ENCODE results near the gene KRTAP19-6.

DNA sequence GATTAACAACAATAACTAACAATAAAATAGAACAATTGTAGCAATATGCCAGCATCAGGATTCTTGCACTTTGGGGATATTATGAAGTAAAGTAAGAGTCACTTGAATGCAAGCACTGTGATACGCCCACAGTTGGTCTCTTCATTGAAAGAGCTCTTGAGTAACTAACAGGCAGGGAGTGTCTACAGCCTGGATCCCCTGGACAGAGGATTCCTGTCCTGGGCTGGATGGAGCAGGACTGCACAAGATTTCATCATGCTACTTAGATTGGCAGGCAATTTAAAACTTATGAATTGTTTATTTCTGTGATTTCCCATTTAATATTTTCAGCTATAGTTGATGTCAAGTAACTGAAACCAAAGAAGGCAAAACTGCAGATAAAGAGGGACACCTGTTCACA, 26.0 kb downstream of the KRTAP19-6 start:
- TF ChIP-seq, protein P1, sequence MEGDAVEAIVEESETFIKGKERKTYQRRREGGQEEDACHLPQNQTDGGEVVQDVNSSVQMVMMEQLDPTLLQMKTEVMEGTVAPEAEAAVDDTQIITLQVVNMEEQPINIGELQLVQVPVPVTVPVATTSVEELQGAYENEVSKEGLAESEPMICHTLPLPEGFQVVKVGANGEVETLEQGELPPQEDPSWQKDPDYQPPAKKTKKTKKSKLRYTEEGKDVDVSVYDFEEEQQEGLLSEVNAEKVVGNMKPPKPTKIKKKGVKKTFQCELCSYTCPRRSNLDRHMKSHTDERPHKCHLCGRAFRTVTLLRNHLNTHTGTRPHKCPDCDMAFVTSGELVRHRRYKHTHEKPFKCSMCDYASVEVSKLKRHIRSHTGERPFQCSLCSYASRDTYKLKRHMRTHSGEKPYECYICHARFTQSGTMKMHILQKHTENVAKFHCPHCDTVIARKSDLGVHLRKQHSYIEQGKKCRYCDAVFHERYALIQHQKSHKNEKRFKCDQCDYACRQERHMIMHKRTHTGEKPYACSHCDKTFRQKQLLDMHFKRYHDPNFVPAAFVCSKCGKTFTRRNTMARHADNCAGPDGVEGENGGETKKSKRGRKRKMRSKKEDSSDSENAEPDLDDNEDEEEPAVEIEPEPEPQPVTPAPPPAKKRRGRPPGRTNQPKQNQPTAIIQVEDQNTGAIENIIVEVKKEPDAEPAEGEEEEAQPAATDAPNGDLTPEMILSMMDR (conservative IDR thresholded peaks at IDR 0.05; ENCODE audit: low read depth, low read length) = no peak
- TF ChIP-seq EZH2 (IDR thresholded peaks at IDR 0.05; ENCODE audit: borderline replicate concordance, low read depth, low read length, poor library complexity, severe bottlenecking) = no peak

Measured in A673 (cell line).